A549 (cell line): ENCODE measurements around the gene APOL4. TPM values are rescaled to one million over a fixed set of nuclear protein-coding genes. Genes with fewer than 3 reads are reported as not detected.

Source experiments
- ATAC-seq, 2 experiments: fragments of 200-7000 bp in 1 of 2; fragments of >200 bp in 1 of 2; cut with Nextera tagmentation in 1 of 2; cut with Tn5 transposase in 1 of 2; 3 replicates each; pipeline versions ENCODE4 v1.8.0 to v1.9.1; 2018 to 2020; ENCODE audit warnings: mild to moderate bottlenecking in 1 of 2, moderate library complexity in 1 of 2
- CTCF ChIA-PET: fragments of 300-600 bp; sonication (Branson Sonifier 250); formaldehyde crosslinking; extraction: SDS; loops from one replicate; lab custom pipeline; 2021; ENCODE audit warnings: antibody characterized with exemption, inconsistent platforms; lab: Yijun Ruan, JAX
- POLR2A ChIA-PET: fragments of 350-600 bp; formaldehyde crosslinking; extraction: SDS; loops from one replicate; lab custom pipeline; 2021; ENCODE audit warnings: antibody characterized with exemption, inconsistent platforms; lab: Yijun Ruan, JAX
- DNase-seq, 2 experiments: peaks; one replicate each; pipeline versions ENCODE4 v3.0.0 to v3.0.0-alpha.2; 2011 to 2016; ENCODE audit warnings: low read depth in 1 of 2, low spot score in 1 of 2
- FAIRE-seq: peaks from 2 replicates; lab custom pipeline; 2011; peaks lifted over from hg19 to GRCh38; lab: Jason Lieb, UNC
- H3K27ac ChIP-seq, 2 experiments: fragments of >200 bp; sonication (Bioruptor Twin); formaldehyde crosslinking; 3 replicates each; pipeline ENCODE4 v1.5.1; 2016 to 2017
- H3K4me1 ChIP-seq: fragments of >200 bp; sonication (Bioruptor Twin); formaldehyde crosslinking; 3 replicates; pipeline ENCODE4 v1.6.1; 2016
- H3K4me2 ChIP-seq: fragments of >200 bp; sonication (Bioruptor Twin); formaldehyde crosslinking; 3 replicates; pipeline ENCODE4 v1.6.1; 2016
- H3K4me3 ChIP-seq: fragments of >200 bp; sonication (Bioruptor Twin); formaldehyde crosslinking; 3 replicates; pipeline ENCODE4 v1.5.1; 2016
- H3K9me3 ChIP-seq: fragments of >200 bp; sonication (Bioruptor Twin); formaldehyde crosslinking; 3 replicates; pipeline ENCODE4 v1.6.1; 2016
- CBX8 ChIP-seq: fragments of 200-600 bp; sonication (generic); IDR thresholded peaks from 2 replicates; pipeline ENCODE4 v1.6.1; 2016
- CEBPB ChIP-seq, 2 experiments: fragments of >200 bp in 1 of 2; sonication (Bioruptor Twin) in 1 of 2; formaldehyde crosslinking in 1 of 2; IDR thresholded peaks; 2 replicates each; pipeline ENCODE4 v1.6.1; 2012 to 2016
- EP300 ChIP-seq, 2 experiments: fragments of >200 bp; sonication (Bioruptor Twin); formaldehyde crosslinking; IDR thresholded peaks; 2 replicates in 1 of 2; 3 replicates in 1 of 2; pipeline ENCODE4 v1.6.1; 2016 to 2017
- FOSL2 ChIP-seq, 2 experiments: fragments of 450-650 bp in 1 of 2; fragments of >200 bp in 1 of 2; sonication (Bioruptor Twin) in 1 of 2; formaldehyde crosslinking; IDR thresholded peaks; 2 replicates each; pipeline versions ENCODE4 v1.5.0 to v1.6.1; 2016 to 2020; ENCODE audit warnings: mild to moderate bottlenecking in 1 of 2, moderate library complexity in 1 of 2
- HEYL ChIP-seq: fragments of 250-450 bp; sonication (Bioruptor Pico); IDR thresholded peaks from 2 replicates; pipeline ENCODE4 v1.8.0; 2021; ENCODE audit warnings: mild to moderate bottlenecking, moderate library complexity
- HOXA7 ChIP-seq: fragments of 250-450 bp; sonication (Bioruptor Pico); IDR thresholded peaks from 2 replicates; pipeline ENCODE4 v1.5.0; 2020; ENCODE audit warnings: mild to moderate bottlenecking, moderate library complexity
- HOXB5 ChIP-seq: fragments of 250-450 bp; sonication (Bioruptor Pico); IDR thresholded peaks from 2 replicates; pipeline ENCODE4 v1.5.0; 2020; ENCODE audit warnings: mild to moderate bottlenecking, moderate library complexity
- JUN ChIP-seq, 2 experiments: fragments of >200 bp; sonication (Bioruptor Twin); formaldehyde crosslinking; IDR thresholded peaks; 2 replicates in 1 of 2; 3 replicates in 1 of 2; pipeline ENCODE4 v1.6.1; 2016 to 2017
- KDM1A ChIP-seq: fragments of 200-600 bp; sonication (generic); IDR thresholded peaks from 2 replicates; pipeline ENCODE4 v1.6.1; 2016; ENCODE audit warnings: low read depth, mild to moderate bottlenecking
- MAFK ChIP-seq: fragments of 450-650 bp; IDR thresholded peaks from 2 replicates; pipeline ENCODE4 v1.6.1; 2014; ENCODE audit not compliant: partially characterized antibody
- RCOR1 ChIP-seq: fragments of 150-350 bp; IDR thresholded peaks from 2 replicates; pipeline ENCODE4 v1.6.1; 2014; ENCODE audit warnings: antibody characterized with exemption, low read length, low read depth
- RNF2 ChIP-seq: fragments of 200-600 bp; sonication (generic); IDR thresholded peaks from 2 replicates; pipeline ENCODE4 v1.6.1; 2016; ENCODE audit warnings: low read depth, mild to moderate bottlenecking, antibody characterized with exemption, moderate library complexity, borderline replicate concordance
- SREBF2 ChIP-seq: fragments of 450-650 bp; IDR thresholded peaks from 2 replicates; pipeline ENCODE4 v1.6.1; 2014; ENCODE audit warnings: mild to moderate bottlenecking, moderate library complexity
- TFCP2L1 ChIP-seq: fragments of 250-450 bp; sonication (Bioruptor Pico); IDR thresholded peaks from 2 replicates; pipeline ENCODE4 v1.5.0; 2021; ENCODE audit warnings: mild to moderate bottlenecking
- ZFP36 ChIP-seq: fragments of 450-650 bp; IDR thresholded peaks from 2 replicates; pipeline ENCODE4 v1.6.1; 2014; ENCODE audit warnings: borderline replicate concordance; ENCODE audit not compliant: partially characterized antibody
- ZSCAN20 ChIP-seq: fragments of 250-450 bp; sonication (Bioruptor Pico); IDR thresholded peaks from 2 replicates; pipeline ENCODE4 v1.8.0; 2022; ENCODE audit warnings: mild to moderate bottlenecking, moderate library complexity
- WGBS: methylation state at CpG from one replicate; pipeline ENCODE4 v1.1.6; 2017; ENCODE audit errors: missing lambda C conversion rate; 5-methylcytosine and 5-hydroxymethylcytosine counted together
- polyA plus RNA-seq, 4 experiments: library from polyadenylated mRNA; depleted of rRNA in 3 of 4; stranded (reverse); fragments of >200 nt; fragmentation: RNase III in 1 of 4; extraction: RNeasy Plus Mini Kit Qiagen cat#74134 plus additional on column Dnase treatment in 1 of 4; gene quantifications; 2 replicates in 3 of 4; 3 replicates in 1 of 4; pipeline ENCODE4 v1.2.3, GENCODE V29; 2011 to 2017
- TF ChIP-seq, protein P1 (sequence below): IDR thresholded peaks from 2 replicates; pipeline ENCODE4 v1.6.1; 2012
- TF ChIP-seq, protein P2 (sequence below): fragments of >200 bp; sonication (Bioruptor Twin); formaldehyde crosslinking; IDR thresholded peaks from 3 replicates; pipeline ENCODE4 v1.5.1; 2016
- TF ChIP-seq, protein P3 (sequence below): fragments of 250-450 bp; sonication (Bioruptor Pico); IDR thresholded peaks from 2 replicates; pipeline ENCODE4 v1.5.0; 2021; ENCODE audit warnings: mild to moderate bottlenecking, moderate library complexity, borderline replicate concordance
- TF ChIP-seq, protein P4 (sequence below): fragments of 200-600 bp; sonication (generic); IDR thresholded peaks from 2 replicates; pipeline ENCODE4 v1.6.1; 2016; ENCODE audit warnings: antibody characterized with exemption, mild to moderate bottlenecking, moderate library complexity

The APOL4 gene
- polyA plus RNA-seq, 2 of the 4 experiments (the other 2 are of a cell fraction), result not detected

DNA sequence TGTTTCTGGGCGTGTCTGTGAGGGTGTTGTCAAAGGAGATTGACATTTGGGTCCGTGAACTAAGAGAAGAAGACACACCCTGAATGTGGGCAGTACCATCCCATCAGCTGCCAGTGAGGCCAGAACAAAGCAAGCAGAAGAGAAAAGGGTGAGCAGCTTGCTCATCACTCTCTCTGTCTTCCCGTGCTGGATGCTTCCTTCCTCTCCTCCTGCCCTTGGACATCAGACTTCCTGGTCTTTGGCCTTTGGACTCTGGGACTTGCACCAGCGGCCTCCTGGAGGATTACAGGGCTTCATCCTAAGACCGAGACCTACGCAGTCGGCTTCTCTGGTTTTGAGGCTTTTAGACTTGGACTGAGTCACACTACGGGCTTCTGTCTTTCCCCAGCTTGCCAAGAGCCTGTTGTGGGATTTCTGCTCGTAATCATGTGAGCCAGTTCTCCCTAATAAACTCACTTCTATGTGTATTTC, 18.9 kb upstream of the APOL4 start:
- Histone ChIP-seq H3K9me3 (no peaks in the 10 kb centered on the region), H3K4me1 (peaks cover 5% of the 10 kb centered on the region; the same call in 1 of the 3 replicates), H3K4me3 (no peak overlapping the region), H3K27ac (no peak overlapping the region), H3K4me2 (peak overlapping the region; percentile 43; the same call in 2 of the 3 replicates)
- ChIA-PET CTCF (interaction anchor here (0.6 to 1.2 kb wide), 4 partner anchors 12 to 1307 kb away, joined by 3 read pairs; partner anchors contain the start of gene APOL2), POLR2A (no interaction called here)
- DNase-seq (peak in 1 of 2 experiments; percentile 30), ATAC-seq (peak in 1 of 2 experiments; percentile 73; a peak in 3 of 6 replicates), FAIRE-seq (no peak)
- WGBS, result 48% methylated on average over 9 of the region's 9 CpGs
- no peak for TF ChIP-seq CBX8
- no peak for TF ChIP-seq HEYL (CRISPR knock-in tag)
- no peak for TF ChIP-seq MAFK
- TF ChIP-seq HOXB5, result no peak
- no peak for TF ChIP-seq EP300 (IDR thresholded peaks at IDR 0.05)
- no peak for TF ChIP-seq CEBPB (IDR thresholded peaks at IDR 0.05)
- TF ChIP-seq, protein P1, sequence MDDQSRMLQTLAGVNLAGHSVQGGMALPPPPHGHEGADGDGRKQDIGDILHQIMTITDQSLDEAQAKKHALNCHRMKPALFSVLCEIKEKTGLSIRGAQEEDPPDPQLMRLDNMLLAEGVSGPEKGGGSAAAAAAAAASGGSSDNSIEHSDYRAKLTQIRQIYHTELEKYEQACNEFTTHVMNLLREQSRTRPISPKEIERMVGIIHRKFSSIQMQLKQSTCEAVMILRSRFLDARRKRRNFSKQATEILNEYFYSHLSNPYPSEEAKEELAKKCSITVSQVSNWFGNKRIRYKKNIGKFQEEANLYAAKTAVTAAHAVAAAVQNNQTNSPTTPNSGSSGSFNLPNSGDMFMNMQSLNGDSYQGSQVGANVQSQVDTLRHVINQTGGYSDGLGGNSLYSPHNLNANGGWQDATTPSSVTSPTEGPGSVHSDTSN, result no peak

DNA sequence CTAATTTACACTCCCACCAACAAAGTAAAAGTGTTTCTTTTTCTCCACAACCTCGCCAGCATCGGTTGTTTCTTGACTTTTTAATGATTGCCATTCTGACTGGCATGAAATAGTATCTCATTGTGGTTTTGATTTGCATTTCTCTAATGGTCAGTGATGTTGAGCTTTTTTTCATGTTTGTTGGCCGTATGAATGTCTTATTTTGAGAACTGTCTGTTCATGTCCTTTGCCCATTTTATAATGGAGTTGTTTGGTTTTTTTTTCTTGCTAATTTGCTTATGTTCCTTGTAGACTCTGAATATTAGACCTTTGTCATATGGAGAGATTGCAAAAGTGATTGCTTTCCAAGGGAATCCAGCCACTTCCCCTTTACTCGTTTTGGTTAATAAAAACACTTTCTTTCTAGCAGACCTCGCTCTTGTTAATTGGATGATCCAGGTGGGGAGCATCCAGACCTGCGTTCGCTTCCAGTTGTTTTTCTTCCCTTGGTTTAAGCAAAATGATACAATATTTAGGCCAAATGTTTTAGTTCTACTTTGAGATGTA, 17.1 kb upstream of the APOL4 start:
- TF ChIP-seq ZSCAN20 (CRISPR knock-in tag), result no peak
- TF ChIP-seq ZFP36, result no peak
- TF ChIP-seq FOSL2 (IDR thresholded peaks at IDR 0.05), result no peak
- TF ChIP-seq FOSL2 (CRISPR knock-in tag; IDR thresholded peaks at IDR 0.05), result no peak
- no peak for TF ChIP-seq RCOR1
- TF ChIP-seq, protein P2, sequence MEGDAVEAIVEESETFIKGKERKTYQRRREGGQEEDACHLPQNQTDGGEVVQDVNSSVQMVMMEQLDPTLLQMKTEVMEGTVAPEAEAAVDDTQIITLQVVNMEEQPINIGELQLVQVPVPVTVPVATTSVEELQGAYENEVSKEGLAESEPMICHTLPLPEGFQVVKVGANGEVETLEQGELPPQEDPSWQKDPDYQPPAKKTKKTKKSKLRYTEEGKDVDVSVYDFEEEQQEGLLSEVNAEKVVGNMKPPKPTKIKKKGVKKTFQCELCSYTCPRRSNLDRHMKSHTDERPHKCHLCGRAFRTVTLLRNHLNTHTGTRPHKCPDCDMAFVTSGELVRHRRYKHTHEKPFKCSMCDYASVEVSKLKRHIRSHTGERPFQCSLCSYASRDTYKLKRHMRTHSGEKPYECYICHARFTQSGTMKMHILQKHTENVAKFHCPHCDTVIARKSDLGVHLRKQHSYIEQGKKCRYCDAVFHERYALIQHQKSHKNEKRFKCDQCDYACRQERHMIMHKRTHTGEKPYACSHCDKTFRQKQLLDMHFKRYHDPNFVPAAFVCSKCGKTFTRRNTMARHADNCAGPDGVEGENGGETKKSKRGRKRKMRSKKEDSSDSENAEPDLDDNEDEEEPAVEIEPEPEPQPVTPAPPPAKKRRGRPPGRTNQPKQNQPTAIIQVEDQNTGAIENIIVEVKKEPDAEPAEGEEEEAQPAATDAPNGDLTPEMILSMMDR, result no peak
- TF ChIP-seq HOXA7 (CRISPR knock-in tag), result no peak
- no peak for TF ChIP-seq HEYL (CRISPR knock-in tag)
- TF ChIP-seq KDM1A, result no peak
- TF ChIP-seq, protein P3, sequence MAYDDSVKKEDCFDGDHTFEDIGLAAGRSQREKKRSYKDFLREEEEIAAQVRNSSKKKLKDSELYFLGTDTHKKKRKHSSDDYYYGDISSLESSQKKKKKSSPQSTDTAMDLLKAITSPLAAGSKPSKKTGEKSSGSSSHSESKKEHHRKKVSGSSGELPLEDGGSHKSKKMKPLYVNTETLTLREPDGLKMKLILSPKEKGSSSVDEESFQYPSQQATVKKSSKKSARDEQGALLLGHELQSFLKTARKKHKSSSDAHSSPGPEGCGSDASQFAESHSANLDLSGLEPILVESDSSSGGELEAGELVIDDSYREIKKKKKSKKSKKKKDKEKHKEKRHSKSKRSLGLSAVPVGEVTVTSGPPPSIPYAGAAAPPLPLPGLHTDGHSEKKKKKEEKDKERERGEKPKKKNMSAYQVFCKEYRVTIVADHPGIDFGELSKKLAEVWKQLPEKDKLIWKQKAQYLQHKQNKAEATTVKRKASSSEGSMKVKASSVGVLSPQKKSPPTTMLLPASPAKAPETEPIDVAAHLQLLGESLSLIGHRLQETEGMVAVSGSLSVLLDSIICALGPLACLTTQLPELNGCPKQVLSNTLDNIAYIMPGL (CRISPR knock-in tag), result no peak
- TF ChIP-seq, protein P4, sequence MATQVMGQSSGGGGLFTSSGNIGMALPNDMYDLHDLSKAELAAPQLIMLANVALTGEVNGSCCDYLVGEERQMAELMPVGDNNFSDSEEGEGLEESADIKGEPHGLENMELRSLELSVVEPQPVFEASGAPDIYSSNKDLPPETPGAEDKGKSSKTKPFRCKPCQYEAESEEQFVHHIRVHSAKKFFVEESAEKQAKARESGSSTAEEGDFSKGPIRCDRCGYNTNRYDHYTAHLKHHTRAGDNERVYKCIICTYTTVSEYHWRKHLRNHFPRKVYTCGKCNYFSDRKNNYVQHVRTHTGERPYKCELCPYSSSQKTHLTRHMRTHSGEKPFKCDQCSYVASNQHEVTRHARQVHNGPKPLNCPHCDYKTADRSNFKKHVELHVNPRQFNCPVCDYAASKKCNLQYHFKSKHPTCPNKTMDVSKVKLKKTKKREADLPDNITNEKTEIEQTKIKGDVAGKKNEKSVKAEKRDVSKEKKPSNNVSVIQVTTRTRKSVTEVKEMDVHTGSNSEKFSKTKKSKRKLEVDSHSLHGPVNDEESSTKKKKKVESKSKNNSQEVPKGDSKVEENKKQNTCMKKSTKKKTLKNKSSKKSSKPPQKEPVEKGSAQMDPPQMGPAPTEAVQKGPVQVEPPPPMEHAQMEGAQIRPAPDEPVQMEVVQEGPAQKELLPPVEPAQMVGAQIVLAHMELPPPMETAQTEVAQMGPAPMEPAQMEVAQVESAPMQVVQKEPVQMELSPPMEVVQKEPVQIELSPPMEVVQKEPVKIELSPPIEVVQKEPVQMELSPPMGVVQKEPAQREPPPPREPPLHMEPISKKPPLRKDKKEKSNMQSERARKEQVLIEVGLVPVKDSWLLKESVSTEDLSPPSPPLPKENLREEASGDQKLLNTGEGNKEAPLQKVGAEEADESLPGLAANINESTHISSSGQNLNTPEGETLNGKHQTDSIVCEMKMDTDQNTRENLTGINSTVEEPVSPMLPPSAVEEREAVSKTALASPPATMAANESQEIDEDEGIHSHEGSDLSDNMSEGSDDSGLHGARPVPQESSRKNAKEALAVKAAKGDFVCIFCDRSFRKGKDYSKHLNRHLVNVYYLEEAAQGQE, result no peak
- no peak for TF ChIP-seq TFCP2L1 (CRISPR knock-in tag)
- TF ChIP-seq RNF2, result no peak
- TF ChIP-seq SREBF2, result no peak
- no peak for TF ChIP-seq JUN (IDR thresholded peaks at IDR 0.05)
- ATAC-seq (no peak), DNase-seq (no peak), FAIRE-seq (no peak)
- Histone ChIP-seq H3K4me2 (no peak overlapping the region), H3K9me3 (no peaks in the 10 kb centered on the region), H3K27ac (no peak overlapping the region), H3K4me3 (no peak overlapping the region), H3K4me1 (peaks cover 5% of the 10 kb centered on the region; the same call in 1 of the 3 replicates)
- ChIA-PET POLR2A (no interaction called here), CTCF (no interaction called here)
- 63% methylated on average over 7 of the region's 7 CpGs for WGBS
